LNCaP clone FGC (cell line): Measurements from ENCODE around the gene CNTNAP1.

Source experiments
- DNase-seq: peaks from one replicate; pipeline ENCODE4 v3.0.0-alpha.2; 2011; ENCODE audit warnings: low read depth
- H3K4me3 ChIP-seq: 2 replicates; pipeline ENCODE4 v1.5.1; 2011; ENCODE audit warnings: mild to moderate bottlenecking, low read depth, low read length, control low read depth
- TF ChIP-seq, protein P1 (sequence below): IDR thresholded peaks from 2 replicates; pipeline ENCODE4 v1.5.1; 2012; ENCODE audit warnings: mild to moderate bottlenecking; ENCODE audit not compliant: control insufficient read depth, insufficient read depth; ENCODE audit errors: extremely low read depth

The CNTNAP1 gene

DNA sequence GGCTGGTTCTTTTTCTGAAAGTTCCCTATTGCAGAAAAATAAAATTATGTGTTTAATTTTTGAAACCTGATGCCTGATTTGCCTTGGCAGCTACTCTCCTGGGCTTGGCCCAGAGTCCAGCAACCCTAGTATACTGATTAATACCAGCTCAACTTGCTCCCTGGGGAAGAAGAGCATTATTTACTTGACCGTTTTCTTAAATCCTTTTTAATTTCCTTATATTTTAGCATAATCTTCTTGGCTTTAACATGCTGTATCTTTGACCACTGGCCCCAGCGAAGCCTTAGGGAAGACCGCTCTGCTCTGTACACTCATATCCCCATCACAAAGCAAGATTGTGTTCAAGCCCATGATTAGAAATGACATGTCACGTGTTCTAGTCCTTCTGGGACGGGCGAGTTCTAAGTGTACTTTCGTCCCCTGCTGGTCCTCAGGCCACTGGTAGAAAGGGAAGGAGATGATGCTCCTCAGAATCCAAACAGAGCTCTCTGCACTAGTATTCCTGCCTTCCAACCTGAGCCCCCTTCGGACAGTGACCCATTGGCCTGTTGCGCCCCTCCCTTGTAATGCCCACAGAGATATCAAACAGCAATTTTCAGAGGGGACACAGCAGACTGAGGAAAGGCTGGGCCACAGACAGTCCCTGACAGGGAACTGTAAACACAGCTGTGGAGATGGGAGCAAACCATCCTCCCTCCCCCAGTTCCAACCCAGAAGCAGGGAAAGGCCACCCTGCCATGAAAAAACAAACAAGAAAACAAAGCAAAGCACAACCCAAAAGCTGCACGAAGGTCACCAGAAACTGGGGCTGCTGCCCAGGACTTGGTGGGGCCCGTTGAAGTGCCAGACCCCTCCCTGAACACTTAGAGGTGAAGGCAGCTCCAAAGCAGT, 66.8 kb downstream of the CNTNAP1 start:
- no peak for DNase-seq
- H3K4me3 ChIP-seq, result no peak overlapping the region
- TF ChIP-seq, protein P1, sequence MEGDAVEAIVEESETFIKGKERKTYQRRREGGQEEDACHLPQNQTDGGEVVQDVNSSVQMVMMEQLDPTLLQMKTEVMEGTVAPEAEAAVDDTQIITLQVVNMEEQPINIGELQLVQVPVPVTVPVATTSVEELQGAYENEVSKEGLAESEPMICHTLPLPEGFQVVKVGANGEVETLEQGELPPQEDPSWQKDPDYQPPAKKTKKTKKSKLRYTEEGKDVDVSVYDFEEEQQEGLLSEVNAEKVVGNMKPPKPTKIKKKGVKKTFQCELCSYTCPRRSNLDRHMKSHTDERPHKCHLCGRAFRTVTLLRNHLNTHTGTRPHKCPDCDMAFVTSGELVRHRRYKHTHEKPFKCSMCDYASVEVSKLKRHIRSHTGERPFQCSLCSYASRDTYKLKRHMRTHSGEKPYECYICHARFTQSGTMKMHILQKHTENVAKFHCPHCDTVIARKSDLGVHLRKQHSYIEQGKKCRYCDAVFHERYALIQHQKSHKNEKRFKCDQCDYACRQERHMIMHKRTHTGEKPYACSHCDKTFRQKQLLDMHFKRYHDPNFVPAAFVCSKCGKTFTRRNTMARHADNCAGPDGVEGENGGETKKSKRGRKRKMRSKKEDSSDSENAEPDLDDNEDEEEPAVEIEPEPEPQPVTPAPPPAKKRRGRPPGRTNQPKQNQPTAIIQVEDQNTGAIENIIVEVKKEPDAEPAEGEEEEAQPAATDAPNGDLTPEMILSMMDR, result no peak
